Thyroid gland (tissue), 4 donors: ENCODE results near the gene VASH1.

Experiments used
- CTCF ChIP-seq, 6 experiments: fragments of 200-600 bp in 3 of 6; fragments of 450-650 bp in 3 of 6; sonication (generic) in 3 of 6; IDR thresholded peaks; one replicate each; pipeline ENCODE4 v1.5.1; 2016 to 2019; ENCODE audit warnings: antibody characterized with exemption in 6 of 6, mild to moderate bottlenecking in 2 of 6, inconsistent platforms in 1 of 6, moderate library complexity in 1 of 6
- POLR2A ChIP-seq, 2 donors: fragments of 450-650 bp; IDR thresholded peaks; one replicate each; pipeline ENCODE4 v1.6.1; 2017; ENCODE audit warnings: antibody characterized with exemption in 2 of 2, mild to moderate bottlenecking in 2 of 2, moderate library complexity in 1 of 2

DNA sequence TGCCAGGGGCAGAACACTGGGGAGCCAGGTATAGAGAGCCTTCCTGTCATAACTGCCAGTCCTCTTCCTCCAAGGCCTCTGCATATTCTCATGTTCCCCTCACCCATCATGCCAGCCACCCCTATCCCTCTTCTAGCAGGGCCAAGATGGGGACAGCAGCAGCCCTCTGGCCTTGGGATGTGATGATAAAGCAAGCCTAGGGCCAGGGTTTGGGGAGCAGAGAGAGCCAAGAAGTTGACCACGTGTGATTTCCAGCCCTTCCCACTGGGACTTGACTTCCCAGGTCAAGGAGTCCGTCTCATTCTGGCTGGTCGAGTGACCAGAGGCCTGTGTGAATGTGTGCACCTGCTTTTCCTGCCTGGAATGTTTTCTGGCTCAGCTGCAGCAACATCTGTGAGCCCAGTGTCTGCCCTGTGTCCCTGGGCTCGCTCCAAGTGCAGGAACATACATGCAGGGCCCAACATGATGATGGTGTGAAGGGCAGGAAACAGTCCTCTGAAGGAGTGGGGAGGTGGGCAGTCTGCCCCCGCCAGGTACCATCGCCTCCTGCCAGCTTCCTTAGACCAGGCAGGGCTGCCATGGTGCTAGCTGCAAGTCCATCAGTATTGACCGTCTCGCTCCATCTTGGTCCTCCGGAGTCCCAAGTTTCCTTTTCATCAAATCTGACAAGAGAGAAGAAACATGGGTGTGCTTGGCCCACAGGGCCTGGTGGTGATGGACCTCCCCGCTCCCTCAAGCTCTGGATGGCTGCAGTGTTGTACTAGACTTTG, 21.0 kb downstream of the VASH1 start:
- TF ChIP-seq CTCF (IDR thresholded peaks at IDR 0.05) (no peak), POLR2A (IDR thresholded peaks at IDR 0.05) (no peak)
